Trophoblast cell (in vitro differentiated cells and primary cell): ENCODE measurements around the gene DAAM2.

Source experiments
- DNase-seq, 2 donors: peaks; one replicate each; pipeline ENCODE4 v3.0.0-alpha.2; 2016
- H2AFZ ChIP-seq: 2 replicates; pipeline ENCODE4 v1.6.1; 2013; ENCODE audit warnings: low read length, moderate library complexity, mild to moderate bottlenecking; ENCODE audit not compliant: insufficient read depth, poor library complexity
- H2AK5ac ChIP-seq: 2 replicates; pipeline ENCODE4 v1.6.1; 2013; ENCODE audit warnings: mild to moderate bottlenecking, low read length
- H2BK120ac ChIP-seq: 2 replicates; pipeline ENCODE4 v1.6.1; 2013; ENCODE audit warnings: low read length, mild to moderate bottlenecking, moderate library complexity; ENCODE audit not compliant: insufficient read depth, poor library complexity
- H2BK12ac ChIP-seq: 2 replicates; pipeline ENCODE4 v1.6.1; 2013; ENCODE audit warnings: mild to moderate bottlenecking, low read length, moderate library complexity
- H2BK5ac ChIP-seq: 2 replicates; pipeline ENCODE4 v1.6.1; 2013; ENCODE audit warnings: low read length, low read depth, moderate library complexity, mild to moderate bottlenecking; ENCODE audit not compliant: poor library complexity
- H3K14ac ChIP-seq: 2 replicates; pipeline ENCODE4 v1.6.1; 2013; ENCODE audit warnings: mild to moderate bottlenecking, low read length
- H3K18ac ChIP-seq: 2 replicates; pipeline ENCODE4 v1.6.1; 2013; ENCODE audit warnings: mild to moderate bottlenecking, low read length
- H3K23ac ChIP-seq: 2 replicates; pipeline ENCODE4 v1.6.1; 2013; ENCODE audit warnings: low read length
- H3K27ac ChIP-seq: 2 replicates; pipeline ENCODE4 v1.5.1; 2013; ENCODE audit warnings: low read depth, mild to moderate bottlenecking, inconsistent platforms, low read length, moderate library complexity
- H3K27me3 ChIP-seq: 2 replicates; pipeline ENCODE4 v1.6.1; 2013; ENCODE audit warnings: inconsistent platforms, mild to moderate bottlenecking, low read length, moderate library complexity; ENCODE audit not compliant: insufficient read depth
- H3K36me3 ChIP-seq, 2 experiments: 1 replicate in 1 of 2; 2 replicates in 1 of 2; pipeline ENCODE4 v1.6.1; 2013; ENCODE audit warnings: low read length in 2 of 2, mild to moderate bottlenecking in 2 of 2, moderate library complexity in 1 of 2; ENCODE audit not compliant: insufficient read depth in 2 of 2, control insufficient read depth in 1 of 2
- H3K4ac ChIP-seq: 2 replicates; pipeline ENCODE4 v1.6.1; 2013; ENCODE audit warnings: low read depth, mild to moderate bottlenecking, low read length, moderate library complexity
- H3K4me1 ChIP-seq, 2 experiments: 1 replicate in 1 of 2; 2 replicates in 1 of 2; pipeline ENCODE4 v1.6.1; 2013; ENCODE audit warnings: low read length in 2 of 2, mild to moderate bottlenecking in 2 of 2, moderate library complexity in 1 of 2; ENCODE audit not compliant: insufficient read depth in 2 of 2, control insufficient read depth in 1 of 2
- H3K4me2 ChIP-seq: 2 replicates; pipeline ENCODE4 v1.6.1; 2013; ENCODE audit warnings: inconsistent platforms, mild to moderate bottlenecking, low read length, moderate library complexity
- H3K4me3 ChIP-seq: 2 replicates; pipeline ENCODE4 v1.5.1; 2013; ENCODE audit warnings: mild to moderate bottlenecking, low read depth, low read length, inconsistent platforms
- H3K79me1 ChIP-seq: one replicate; pipeline ENCODE4 v1.6.1; 2013; ENCODE audit warnings: low read length
- H3K79me2 ChIP-seq: 2 replicates; pipeline ENCODE4 v1.6.1; 2013; ENCODE audit warnings: low read length, mild to moderate bottlenecking; ENCODE audit not compliant: control insufficient read depth, insufficient read depth, poor library complexity
- H3K9ac ChIP-seq: 2 replicates; pipeline ENCODE4 v1.6.1; 2013; ENCODE audit warnings: mild to moderate bottlenecking, low read length
- H3K9me3 ChIP-seq: 2 replicates; pipeline ENCODE4 v1.6.1; 2013; ENCODE audit warnings: low read depth, mild to moderate bottlenecking, control low read depth, inconsistent platforms, low read length; ENCODE audit not compliant: insufficient read depth
- H4K12ac ChIP-seq: 2 replicates; pipeline ENCODE4 v1.6.1; 2013; ENCODE audit warnings: low read depth, mild to moderate bottlenecking, low read length, moderate library complexity
- H4K8ac ChIP-seq: 2 replicates; pipeline ENCODE4 v1.6.1; 2013; ENCODE audit warnings: low read depth, mild to moderate bottlenecking, low read length, moderate library complexity
- H4K91ac ChIP-seq: one replicate; pipeline ENCODE4 v1.6.1; 2013; ENCODE audit warnings: low read depth, mild to moderate bottlenecking, low read length, moderate library complexity
- WGBS: extraction: QIAGEN DNeasy Blood & Tissue Kit; methylation state at CpG from one replicate; pipeline ENCODE4 v1.1.7; 2013; ENCODE audit warnings: missing lambda C conversion rate; ENCODE audit not compliant: insufficient read length, insufficient coverage; ENCODE audit errors: extremely low coverage; 5-methylcytosine and 5-hydroxymethylcytosine counted together

The DAAM2 gene

GRCh38 chr6:39945626-39946025 is 153.4 kb downstream of the DAAM2 start:
- H2AFZ ChIP-seq, result no peak overlapping the region
- H3K14ac ChIP-seq, result no peak overlapping the region
- H3K18ac ChIP-seq, result no peak overlapping the region
- H2AK5ac ChIP-seq, result no peak overlapping the region
- no peak overlapping the region for H4K91ac ChIP-seq
- H3K4ac ChIP-seq, result no peak overlapping the region
- H3K9ac ChIP-seq, result no peak overlapping the region
- no peak overlapping the region for H2BK5ac ChIP-seq
- no peak overlapping the region for H3K4me3 ChIP-seq
- no peak overlapping the region for H4K8ac ChIP-seq
- no peak overlapping the region for H3K4me2 ChIP-seq
- H3K36me3 ChIP-seq, result no peaks in the 10 kb centered on the region
- H3K79me1 ChIP-seq, result no peaks in the 10 kb centered on the region
- H2BK12ac ChIP-seq, result no peak overlapping the region
- H4K12ac ChIP-seq, result no peak overlapping the region
- no peak overlapping the region for H2BK120ac ChIP-seq
- no peaks in the 10 kb centered on the region for H3K27me3 ChIP-seq
- H3K23ac ChIP-seq, result no peak overlapping the region
- DNase-seq, result no peak
- H3K79me2 ChIP-seq, result no peaks in the 10 kb centered on the region
- WGBS, result no CpG with 5 or more reads among the region's 1 CpG
- no peak overlapping the region for H3K27ac ChIP-seq
- peaks cover 2 to 6% of the 10 kb centered on the region in 2 experiments for H3K4me1 ChIP-seq
- no peaks in the 10 kb centered on the region for H3K9me3 ChIP-seq

GRCh38 chr6:39947611-39948068 is 155.5 kb downstream of the DAAM2 start:
- Histone ChIP-seq H2AFZ (no peak overlapping the region), H3K9me3 (no peaks in the 10 kb centered on the region), H4K12ac (no peak overlapping the region), H3K14ac (no peak overlapping the region), H3K27me3 (no peaks in the 10 kb centered on the region), H2BK5ac (no peak overlapping the region), H3K9ac (no peak overlapping the region), H3K79me2 (no peaks in the 10 kb centered on the region), H4K91ac (no peak overlapping the region), H2AK5ac (no peak overlapping the region), H3K18ac (no peak overlapping the region), H3K79me1 (no peaks in the 10 kb centered on the region), H3K4ac (no peak overlapping the region), H3K27ac (no peak overlapping the region), H3K23ac (no peak overlapping the region), H3K4me1 (peaks cover 2 to 6% of the 10 kb centered on the region in 2 experiments), H2BK120ac (no peak overlapping the region), H3K4me3 (no peak overlapping the region), H3K4me2 (no peak overlapping the region), H4K8ac (no peak overlapping the region), H2BK12ac (no peak overlapping the region), H3K36me3 (no peaks in the 10 kb centered on the region)
- DNase-seq, result peak; percentile 21 to 59
- no CpG with 5 or more reads among the region's 5 CpGs for WGBS

GRCh38 chr6:39948199-39948791 is 156.1 kb downstream of the DAAM2 start:
- no peak overlapping the region for H3K4me2 ChIP-seq
- no peak overlapping the region for H3K4ac ChIP-seq
- no peak overlapping the region for H2BK5ac ChIP-seq
- no peak overlapping the region for H4K91ac ChIP-seq
- no peak overlapping the region for H2AK5ac ChIP-seq
- H2AFZ ChIP-seq, result no peak overlapping the region
- H3K14ac ChIP-seq, result no peak overlapping the region
- no peak overlapping the region for H3K27ac ChIP-seq
- H2BK120ac ChIP-seq, result no peak overlapping the region
- H3K9ac ChIP-seq, result no peak overlapping the region
- peaks cover 2 to 6% of the 10 kb centered on the region in 2 experiments for H3K4me1 ChIP-seq
- no peak overlapping the region for H4K12ac ChIP-seq
- no peaks in the 10 kb centered on the region for H3K27me3 ChIP-seq
- no peak overlapping the region for H3K23ac ChIP-seq
- no peaks in the 10 kb centered on the region for H3K36me3 ChIP-seq
- peak; percentile 49 to 74 for DNase-seq
- no peaks in the 10 kb centered on the region for H3K9me3 ChIP-seq
- H3K79me1 ChIP-seq, result no peaks in the 10 kb centered on the region
- no peak overlapping the region for H3K4me3 ChIP-seq
- WGBS, result no CpG with 5 or more reads among the region's 5 CpGs
- H3K79me2 ChIP-seq, result no peaks in the 10 kb centered on the region
- H2BK12ac ChIP-seq, result no peak overlapping the region
- no peak overlapping the region for H3K18ac ChIP-seq
- no peak overlapping the region for H4K8ac ChIP-seq

- H3K79me2 ChIP-seq, result no peaks in the 10 kb centered on the region
- no peaks in the 10 kb centered on the region for H3K36me3 ChIP-seq
- no peak overlapping the region for H3K4ac ChIP-seq
- H3K4me3 ChIP-seq, result no peak overlapping the region
- H2BK12ac ChIP-seq, result no peak overlapping the region
- no peak overlapping the region for H3K4me2 ChIP-seq
- H3K4me1 ChIP-seq, result peaks cover 2 to 6% of the 10 kb centered on the region in 2 experiments
- no peak overlapping the region for H3K27ac ChIP-seq
- no peaks in the 10 kb centered on the region for H3K27me3 ChIP-seq
- no peak overlapping the region for H2BK5ac ChIP-seq
- DNase-seq, result no peak
- H2AK5ac ChIP-seq, result no peak overlapping the region
- no peaks in the 10 kb centered on the region for H3K79me1 ChIP-seq
- H4K91ac ChIP-seq, result no peak overlapping the region
- no peaks in the 10 kb centered on the region for H3K9me3 ChIP-seq
- no peak overlapping the region for H3K14ac ChIP-seq
- no peak overlapping the region for H3K9ac ChIP-seq
- H3K18ac ChIP-seq, result no peak overlapping the region
- H3K23ac ChIP-seq, result no peak overlapping the region
- no peak overlapping the region for H4K12ac ChIP-seq
- no peak overlapping the region for H2BK120ac ChIP-seq
- no peak overlapping the region for H4K8ac ChIP-seq
- H2AFZ ChIP-seq, result no peak overlapping the region
Measured at GRCh38 chr6:39950125-39950720, 158.0 kb downstream of the DAAM2 start.
